ENCODE data around the gene TUBGCP2.

DNA sequence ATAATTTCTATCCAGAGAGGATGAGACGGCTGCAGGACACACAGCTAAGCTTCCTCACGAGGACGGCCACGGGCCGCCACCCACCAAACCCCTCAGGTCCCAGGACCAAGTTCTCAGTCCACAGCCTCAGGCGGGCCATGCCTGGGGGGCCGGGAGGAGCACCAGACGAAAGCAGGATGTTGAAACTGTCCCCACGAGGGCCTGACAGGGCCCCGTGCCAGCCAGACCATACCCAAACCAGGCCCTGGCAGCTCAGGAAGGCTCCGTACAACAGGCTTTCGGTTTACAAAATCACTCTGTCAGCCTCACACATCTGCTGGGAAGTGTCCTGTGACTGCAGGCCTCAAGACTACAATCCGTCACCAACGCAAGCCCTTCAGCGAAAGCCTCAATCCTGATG, 14.5 kb downstream of the TUBGCP2 start:
- TF ChIP-seq, protein P1, sequence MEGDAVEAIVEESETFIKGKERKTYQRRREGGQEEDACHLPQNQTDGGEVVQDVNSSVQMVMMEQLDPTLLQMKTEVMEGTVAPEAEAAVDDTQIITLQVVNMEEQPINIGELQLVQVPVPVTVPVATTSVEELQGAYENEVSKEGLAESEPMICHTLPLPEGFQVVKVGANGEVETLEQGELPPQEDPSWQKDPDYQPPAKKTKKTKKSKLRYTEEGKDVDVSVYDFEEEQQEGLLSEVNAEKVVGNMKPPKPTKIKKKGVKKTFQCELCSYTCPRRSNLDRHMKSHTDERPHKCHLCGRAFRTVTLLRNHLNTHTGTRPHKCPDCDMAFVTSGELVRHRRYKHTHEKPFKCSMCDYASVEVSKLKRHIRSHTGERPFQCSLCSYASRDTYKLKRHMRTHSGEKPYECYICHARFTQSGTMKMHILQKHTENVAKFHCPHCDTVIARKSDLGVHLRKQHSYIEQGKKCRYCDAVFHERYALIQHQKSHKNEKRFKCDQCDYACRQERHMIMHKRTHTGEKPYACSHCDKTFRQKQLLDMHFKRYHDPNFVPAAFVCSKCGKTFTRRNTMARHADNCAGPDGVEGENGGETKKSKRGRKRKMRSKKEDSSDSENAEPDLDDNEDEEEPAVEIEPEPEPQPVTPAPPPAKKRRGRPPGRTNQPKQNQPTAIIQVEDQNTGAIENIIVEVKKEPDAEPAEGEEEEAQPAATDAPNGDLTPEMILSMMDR (conservative IDR thresholded peaks at IDR 0.05; ENCODE audit: low read depth, low read length), result no peak
- TF ChIP-seq EZH2 (IDR thresholded peaks at IDR 0.05; ENCODE audit: borderline replicate concordance, low read depth, low read length, poor library complexity, severe bottlenecking), result no peak

All from A673 (cell line).